NCI-H345 (cell line): ENCODE measurements around the gene POLRMT.
"Not testable (repeated sequence)": the region's sequence is repeated elsewhere in the genome, so short reads cannot be mapped to it uniquely, and the experiment has no call there.

Experiments used
- DNase-seq: peaks from one replicate; lab custom pipeline; 2025; lab: John Stamatoyannopoulos, UW

POLRMT gene

GRCh38 chr19:647566-648284 is 14.4 kb upstream of the POLRMT start:
- DNase-seq = no peak

GRCh38 chr19:646779-647565 is 13.6 kb upstream of the POLRMT start:
- DNase-seq = no peak

- no peak for DNase-seq
Measured at GRCh38 chr19:645912-646778, 12.8 kb upstream of the POLRMT start.

- no peak for DNase-seq
Measured at GRCh38 chr19:644789-645188, 11.5 kb upstream of the POLRMT start.

- no peak for DNase-seq
Measured at GRCh38 chr19:644363-644762, 11.0 kb upstream of the POLRMT start.

GRCh38 chr19:643736-644135 is 10.4 kb upstream of the POLRMT start:
- no peak for DNase-seq

- DNase-seq = no peak
Measured at GRCh38 chr19:642767-643727, 9.7 kb upstream of the POLRMT start.

GRCh38 chr19:641702-642101 is 8.4 kb upstream of the POLRMT start:
- no peak for DNase-seq

GRCh38 chr19:640606-641189 is 7.4 kb upstream of the POLRMT start:
- no peak for DNase-seq

- DNase-seq = no peak
Measured at GRCh38 chr19:640161-640558, 6.8 kb upstream of the POLRMT start.

GRCh38 chr19:639253-640160 is 6.2 kb upstream of the POLRMT start, which contains the start of gene FGF22:
Gene FGF22, plus strand, starts transcription at chr19:639879. Its CDS starts 47 bp downstream, at chr19:639926.
- DNase-seq = peak; percentile 92

GRCh38 chr19:638906-639252 is 5.5 kb upstream of the POLRMT start:
- DNase-seq = no peak

GRCh38 chr19:634975-635652 is 1.8 kb upstream of the POLRMT start:
- no peak for DNase-seq

- no peak for DNase-seq
Measured at GRCh38 chr19:633786-634639, 676 bp upstream of the POLRMT start.

GRCh38 chr19:632579-633067 is 714 bp downstream of the POLRMT start:
- DNase-seq = no peak

- DNase-seq = no peak
Measured at GRCh38 chr19:629961-630714, 3.2 kb downstream of the POLRMT start.

- DNase-seq = not testable (repeated sequence)
Measured at GRCh38 chr19:629515-629914, 3.8 kb downstream of the POLRMT start.
